GM18873 (cell line): ENCODE results near the gene ORM2.

Experiments used
- ATAC-seq: cut with Tn5 transposase; IDR thresholded peaks from one replicate; pipeline ENCODE4 v1.9.1; 2021; ENCODE audit warnings: mild to moderate bottlenecking, moderate library complexity, moderate number of reproducible peaks; ENCODE audit not compliant: unreplicated experiment, low FRiP score

The ORM2 gene

DNA sequence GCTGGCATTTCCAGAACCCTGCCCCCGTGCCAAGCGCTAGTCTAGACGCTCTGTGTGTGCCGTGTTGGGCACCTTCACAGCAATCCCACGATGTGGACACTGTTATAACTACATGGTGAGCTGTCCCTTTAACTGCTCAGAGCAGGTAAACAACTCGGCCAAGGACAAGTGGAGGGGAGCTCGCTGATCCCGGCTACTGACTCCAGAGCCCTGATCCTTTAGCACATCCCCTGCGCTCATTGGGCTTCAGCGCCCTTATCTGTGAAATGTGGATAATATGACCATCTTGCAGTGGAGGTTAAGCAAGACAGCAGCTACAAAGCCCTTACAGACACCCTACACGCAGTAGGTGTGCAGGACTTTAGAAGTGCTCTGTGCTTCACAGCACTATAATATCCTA is 16.5 kb downstream of the ORM2 start:
- ATAC-seq: no peak

DNA sequence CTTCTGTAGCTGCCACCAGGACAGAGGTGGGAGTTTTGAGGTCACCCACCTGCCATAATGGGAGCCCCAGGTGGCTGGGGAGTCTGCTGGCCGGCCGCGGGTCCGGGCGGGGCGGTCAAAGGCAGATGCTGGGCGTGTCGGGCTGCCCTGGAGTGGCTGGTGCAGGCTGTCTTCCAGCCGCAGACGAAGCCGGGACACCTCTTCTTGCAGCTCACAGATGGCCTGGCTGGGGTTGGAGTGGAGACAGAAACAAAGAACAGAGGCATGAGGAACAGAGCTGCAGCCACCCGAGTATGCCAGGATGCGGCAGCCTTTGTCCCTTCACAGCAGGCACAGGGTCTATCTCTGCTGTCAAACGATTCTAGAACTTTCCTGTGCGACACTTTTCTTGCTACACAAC is 18.0 kb downstream of the ORM2 start:
- ATAC-seq: no peak

- no peak for ATAC-seq
Observed at GRCh38 chr9:114348261-114348905, 18.7 kb downstream of the ORM2 start.

GRCh38 chr9:114348906-114349482 is 19.3 kb downstream of the ORM2 start:
- peak; percentile 91 for ATAC-seq

- ATAC-seq: no peak
Observed at GRCh38 chr9:114349713-114350480, 20.2 kb downstream of the ORM2 start.

DNA sequence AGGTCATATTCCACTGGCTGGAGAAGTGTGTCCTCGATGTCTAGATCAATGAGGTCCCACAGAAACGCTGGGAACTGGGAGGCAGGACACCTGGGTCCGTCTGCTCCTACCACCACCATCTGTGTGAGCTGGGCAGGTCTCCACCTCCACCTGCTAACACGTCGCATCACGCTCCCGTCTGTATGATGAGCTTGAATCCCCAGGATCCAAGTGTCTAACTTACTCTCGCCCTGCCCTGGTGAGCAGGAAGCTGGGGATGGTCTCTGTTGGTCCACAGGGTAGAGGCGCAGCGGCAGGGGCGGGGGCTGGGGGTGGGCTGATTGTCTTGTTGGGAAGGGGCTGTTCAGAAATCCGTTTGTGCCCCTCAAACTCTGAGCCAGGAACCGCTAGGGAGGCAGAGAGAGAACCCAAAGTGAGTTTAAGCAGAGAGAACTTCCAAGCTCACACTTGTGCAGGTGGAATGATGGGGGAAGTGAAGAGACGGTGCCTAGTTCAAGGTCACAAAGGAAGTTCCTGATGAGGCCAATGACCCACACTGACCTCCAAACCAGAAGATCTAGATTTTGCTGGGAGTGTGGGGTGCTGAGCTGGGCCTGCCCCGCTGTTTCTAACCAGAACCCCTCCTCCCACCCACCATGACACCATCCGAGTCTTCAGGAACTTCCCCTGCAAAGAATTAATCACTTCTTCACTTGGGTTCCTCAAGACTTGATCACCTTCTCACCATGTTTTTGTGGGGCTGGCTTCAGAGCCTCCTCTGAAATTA is 21.1 kb downstream of the ORM2 start:
- ATAC-seq: no peak

DNA sequence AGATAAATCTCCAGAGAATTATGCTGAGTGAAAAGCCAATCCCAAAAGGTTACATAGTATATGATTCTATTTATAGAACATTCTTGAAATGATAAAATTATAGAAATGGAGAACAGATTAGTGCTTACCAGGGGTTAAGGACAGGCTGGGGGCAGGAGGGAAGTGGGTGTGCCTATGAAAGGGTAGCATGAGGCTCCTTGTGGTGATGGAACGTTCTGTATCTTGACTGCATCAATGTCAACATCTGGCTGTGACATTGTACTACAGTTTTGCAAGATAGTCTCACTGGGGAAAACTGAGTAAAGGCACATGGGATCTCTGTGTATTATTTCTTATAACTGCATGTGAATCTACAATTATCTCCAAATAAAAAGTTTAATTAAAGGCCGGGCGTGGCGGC is 22.3 kb downstream of the ORM2 start:
- ATAC-seq: no peak

- ATAC-seq: no peak
Observed at GRCh38 chr9:114355821-114356220, 26.2 kb downstream of the ORM2 start.

GRCh38 chr9:114356792-114357191 is 27.1 kb downstream of the ORM2 start:
- ATAC-seq: no peak

DNA sequence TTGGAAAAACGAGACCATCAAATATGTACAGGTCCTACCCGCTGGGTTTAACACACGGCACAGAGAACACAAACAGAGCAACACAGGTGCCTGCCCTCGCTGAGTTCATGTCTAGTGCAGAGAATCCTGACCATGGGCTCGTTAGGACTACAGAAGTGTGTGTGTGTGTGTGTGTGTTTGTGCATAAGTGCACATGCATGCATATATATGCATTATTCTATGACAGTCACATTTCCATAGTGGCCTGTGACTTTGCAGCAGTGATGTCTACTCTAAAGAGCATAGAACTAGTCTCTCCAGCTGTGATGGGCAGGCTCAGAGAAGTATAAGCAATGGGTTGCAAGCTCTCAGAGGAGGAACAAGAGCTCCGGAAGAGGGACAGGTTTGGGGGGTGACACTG is 27.7 kb downstream of the ORM2 start:
- ATAC-seq: no peak

DNA sequence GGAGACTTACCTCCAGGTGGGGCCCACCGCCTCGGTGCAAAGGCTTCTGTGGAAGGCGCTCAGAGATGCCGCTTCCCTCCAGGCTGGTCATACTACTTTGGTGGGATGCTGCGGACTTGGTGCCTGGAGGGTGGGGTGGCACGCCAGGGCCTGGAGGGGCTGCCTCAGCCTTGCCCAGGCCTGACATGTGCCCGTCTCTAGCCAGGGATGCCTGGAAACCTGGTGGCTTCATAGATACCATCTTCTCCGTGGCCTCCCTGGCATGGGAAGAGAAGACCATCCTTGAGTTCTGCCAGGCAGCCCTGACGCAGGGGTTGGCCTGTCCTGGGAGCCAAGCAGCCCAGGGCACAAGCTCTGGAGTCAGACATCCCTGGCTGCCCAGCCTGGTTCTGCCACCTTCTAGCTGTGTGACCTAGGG is 28.3 kb downstream of the ORM2 start:
- no peak for ATAC-seq

GRCh38 chr9:114359801-114360200 is 30.1 kb downstream of the ORM2 start:
- ATAC-seq: no peak

GRCh38 chr9:114361542-114361941 is 31.9 kb downstream of the ORM2 start:
- ATAC-seq: no peak

- no peak for ATAC-seq
Observed at GRCh38 chr9:114362394-114362793, 32.7 kb downstream of the ORM2 start.

GRCh38 chr9:114363424-114363823 is 33.8 kb downstream of the ORM2 start:
- no peak for ATAC-seq

DNA sequence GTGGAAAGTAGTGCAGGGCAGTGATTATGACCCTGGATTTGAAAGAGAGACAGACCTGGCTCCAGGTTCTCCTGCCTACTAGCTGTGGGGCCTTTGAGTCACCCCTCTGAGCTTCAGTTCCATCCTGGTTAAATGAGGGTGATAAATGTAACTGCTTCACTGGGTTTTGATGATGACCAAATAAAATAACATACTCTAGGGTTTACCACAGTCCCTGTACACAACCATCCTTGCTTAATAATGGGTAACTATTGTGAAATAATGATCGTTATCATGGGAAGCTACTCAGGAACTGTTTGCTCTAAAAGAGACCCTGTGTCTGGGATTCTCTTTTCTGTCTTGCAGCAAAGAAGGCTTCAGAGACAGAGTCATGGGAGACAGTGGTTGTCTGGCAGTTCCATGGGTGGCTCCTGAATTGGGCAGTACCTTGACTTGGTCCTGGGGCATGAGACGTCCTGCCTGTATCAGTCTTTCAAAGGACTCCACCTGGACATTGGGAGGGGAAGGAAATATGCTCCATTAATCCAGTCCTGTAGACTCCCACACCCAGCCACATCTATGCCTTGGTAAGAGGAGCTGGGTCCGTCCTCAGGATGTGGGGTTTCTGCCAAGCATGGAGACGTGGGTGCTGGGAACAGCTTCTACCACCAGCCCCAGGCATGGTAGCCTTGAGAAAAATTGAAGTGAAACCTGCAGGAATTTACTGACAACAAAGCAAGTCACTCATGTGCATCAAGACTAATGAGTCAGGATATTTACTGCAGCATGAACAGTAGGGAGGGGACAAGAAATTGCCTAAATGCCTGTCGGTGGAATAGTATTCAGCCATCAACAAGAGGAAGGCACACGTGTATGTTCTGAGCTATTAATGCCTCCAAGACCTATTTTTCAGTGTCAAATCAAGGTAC is 34.7 kb downstream of the ORM2 start:
- no peak for ATAC-seq

DNA sequence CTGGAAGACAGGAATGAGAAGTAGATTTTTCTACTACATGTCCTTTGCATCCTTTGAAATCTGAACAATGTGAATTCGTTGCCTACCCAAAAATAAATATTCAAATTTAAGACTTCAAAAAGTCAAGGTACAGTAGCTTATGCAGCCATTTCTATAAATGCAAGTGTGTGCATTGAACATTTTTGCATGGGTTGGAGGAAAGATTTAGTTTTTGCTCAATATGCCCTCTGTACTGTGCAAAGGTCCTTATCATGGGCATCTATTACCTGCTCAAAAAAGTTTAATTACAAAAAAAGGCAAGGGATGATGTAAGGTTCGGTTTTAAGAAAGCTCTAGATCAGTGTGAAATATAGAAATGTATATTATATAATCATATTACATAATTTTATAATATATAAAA is 35.5 kb downstream of the ORM2 start:
- ATAC-seq: no peak

- no peak for ATAC-seq
Observed at GRCh38 chr9:114366334-114367128, 36.9 kb downstream of the ORM2 start.

DNA sequence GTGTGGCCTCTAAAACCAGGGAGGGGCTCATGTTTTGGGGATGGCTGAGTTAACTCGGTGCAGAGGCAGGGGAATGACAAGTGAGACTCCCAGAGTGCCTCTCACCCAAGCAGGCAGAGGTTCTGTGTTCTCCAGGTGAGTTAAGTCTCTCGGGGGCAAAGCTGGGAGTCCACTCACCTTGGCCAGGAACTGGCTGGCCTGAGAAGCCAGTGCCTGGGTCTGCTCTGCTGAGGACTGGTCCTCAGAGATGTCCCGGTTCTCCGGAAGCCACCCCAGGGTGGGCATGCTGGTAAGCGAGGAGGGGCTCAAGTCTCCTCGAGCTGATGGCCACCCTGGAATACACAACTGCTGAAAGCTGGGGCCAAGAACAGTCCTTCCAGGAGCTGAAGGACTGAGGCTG is 37.7 kb downstream of the ORM2 start:
- ATAC-seq: no peak
